ENCODE data around the gene COL12A1.

DNA sequence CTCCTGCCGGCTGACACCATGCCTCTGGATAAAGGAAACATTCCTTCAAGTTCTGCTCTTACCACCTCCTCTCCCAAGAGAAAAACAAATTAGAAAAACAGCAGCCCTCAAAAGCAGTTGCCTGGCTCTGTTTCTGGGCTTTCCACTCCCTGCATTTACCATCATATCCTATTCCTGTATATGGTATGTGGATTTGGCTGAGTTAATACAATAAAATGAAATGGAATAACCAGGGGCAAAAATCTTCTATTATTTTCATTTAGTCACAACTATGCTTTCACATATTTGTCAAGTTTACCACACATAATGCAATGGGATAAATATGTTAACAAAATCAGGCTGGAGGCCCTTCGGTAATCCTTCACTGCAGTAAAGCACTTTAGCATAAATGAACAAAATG, 34.3 kb downstream of the COL12A1 start:
- TF ChIP-seq, protein P1, sequence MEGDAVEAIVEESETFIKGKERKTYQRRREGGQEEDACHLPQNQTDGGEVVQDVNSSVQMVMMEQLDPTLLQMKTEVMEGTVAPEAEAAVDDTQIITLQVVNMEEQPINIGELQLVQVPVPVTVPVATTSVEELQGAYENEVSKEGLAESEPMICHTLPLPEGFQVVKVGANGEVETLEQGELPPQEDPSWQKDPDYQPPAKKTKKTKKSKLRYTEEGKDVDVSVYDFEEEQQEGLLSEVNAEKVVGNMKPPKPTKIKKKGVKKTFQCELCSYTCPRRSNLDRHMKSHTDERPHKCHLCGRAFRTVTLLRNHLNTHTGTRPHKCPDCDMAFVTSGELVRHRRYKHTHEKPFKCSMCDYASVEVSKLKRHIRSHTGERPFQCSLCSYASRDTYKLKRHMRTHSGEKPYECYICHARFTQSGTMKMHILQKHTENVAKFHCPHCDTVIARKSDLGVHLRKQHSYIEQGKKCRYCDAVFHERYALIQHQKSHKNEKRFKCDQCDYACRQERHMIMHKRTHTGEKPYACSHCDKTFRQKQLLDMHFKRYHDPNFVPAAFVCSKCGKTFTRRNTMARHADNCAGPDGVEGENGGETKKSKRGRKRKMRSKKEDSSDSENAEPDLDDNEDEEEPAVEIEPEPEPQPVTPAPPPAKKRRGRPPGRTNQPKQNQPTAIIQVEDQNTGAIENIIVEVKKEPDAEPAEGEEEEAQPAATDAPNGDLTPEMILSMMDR (conservative IDR thresholded peaks at IDR 0.05; ENCODE audit: low read depth in 2 of 2): no peak
- no peak for TF ChIP-seq EZH2 (IDR thresholded peaks at IDR 0.05; ENCODE audit: low read depth, unreplicated experiment)
- no peak for TF ChIP-seq POLR2AphosphoS5 (IDR thresholded peaks at IDR 0.05; ENCODE audit: low read depth)
- TF ChIP-seq JUNB (IDR thresholded peaks at IDR 0.05; ENCODE audit: unreplicated experiment): no peak
- TF ChIP-seq, protein P2, sequence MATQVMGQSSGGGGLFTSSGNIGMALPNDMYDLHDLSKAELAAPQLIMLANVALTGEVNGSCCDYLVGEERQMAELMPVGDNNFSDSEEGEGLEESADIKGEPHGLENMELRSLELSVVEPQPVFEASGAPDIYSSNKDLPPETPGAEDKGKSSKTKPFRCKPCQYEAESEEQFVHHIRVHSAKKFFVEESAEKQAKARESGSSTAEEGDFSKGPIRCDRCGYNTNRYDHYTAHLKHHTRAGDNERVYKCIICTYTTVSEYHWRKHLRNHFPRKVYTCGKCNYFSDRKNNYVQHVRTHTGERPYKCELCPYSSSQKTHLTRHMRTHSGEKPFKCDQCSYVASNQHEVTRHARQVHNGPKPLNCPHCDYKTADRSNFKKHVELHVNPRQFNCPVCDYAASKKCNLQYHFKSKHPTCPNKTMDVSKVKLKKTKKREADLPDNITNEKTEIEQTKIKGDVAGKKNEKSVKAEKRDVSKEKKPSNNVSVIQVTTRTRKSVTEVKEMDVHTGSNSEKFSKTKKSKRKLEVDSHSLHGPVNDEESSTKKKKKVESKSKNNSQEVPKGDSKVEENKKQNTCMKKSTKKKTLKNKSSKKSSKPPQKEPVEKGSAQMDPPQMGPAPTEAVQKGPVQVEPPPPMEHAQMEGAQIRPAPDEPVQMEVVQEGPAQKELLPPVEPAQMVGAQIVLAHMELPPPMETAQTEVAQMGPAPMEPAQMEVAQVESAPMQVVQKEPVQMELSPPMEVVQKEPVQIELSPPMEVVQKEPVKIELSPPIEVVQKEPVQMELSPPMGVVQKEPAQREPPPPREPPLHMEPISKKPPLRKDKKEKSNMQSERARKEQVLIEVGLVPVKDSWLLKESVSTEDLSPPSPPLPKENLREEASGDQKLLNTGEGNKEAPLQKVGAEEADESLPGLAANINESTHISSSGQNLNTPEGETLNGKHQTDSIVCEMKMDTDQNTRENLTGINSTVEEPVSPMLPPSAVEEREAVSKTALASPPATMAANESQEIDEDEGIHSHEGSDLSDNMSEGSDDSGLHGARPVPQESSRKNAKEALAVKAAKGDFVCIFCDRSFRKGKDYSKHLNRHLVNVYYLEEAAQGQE (IDR thresholded peaks at IDR 0.05; ENCODE audit: unreplicated experiment): no peak
- no peak for TF ChIP-seq ZNF114 (CRISPR knock-in tag; IDR thresholded peaks at IDR 0.05)
- no peak for TF ChIP-seq CREB1 (CRISPR knock-in tag; IDR thresholded peaks at IDR 0.05; ENCODE audit: low read depth)
- TF ChIP-seq STAT1 (IDR thresholded peaks at IDR 0.05; ENCODE audit: unreplicated experiment): no peak
- TF ChIP-seq EZH2phosphoT487 (IDR thresholded peaks at IDR 0.05; ENCODE audit: unreplicated experiment): no peak
- TF ChIP-seq ZNF331 (CRISPR knock-in tag; IDR thresholded peaks at IDR 0.05; ENCODE audit: low read depth): no peak
- no peak for TF ChIP-seq ZNF462 (CRISPR knock-in tag; IDR thresholded peaks at IDR 0.05)
- TF ChIP-seq, protein P3, sequence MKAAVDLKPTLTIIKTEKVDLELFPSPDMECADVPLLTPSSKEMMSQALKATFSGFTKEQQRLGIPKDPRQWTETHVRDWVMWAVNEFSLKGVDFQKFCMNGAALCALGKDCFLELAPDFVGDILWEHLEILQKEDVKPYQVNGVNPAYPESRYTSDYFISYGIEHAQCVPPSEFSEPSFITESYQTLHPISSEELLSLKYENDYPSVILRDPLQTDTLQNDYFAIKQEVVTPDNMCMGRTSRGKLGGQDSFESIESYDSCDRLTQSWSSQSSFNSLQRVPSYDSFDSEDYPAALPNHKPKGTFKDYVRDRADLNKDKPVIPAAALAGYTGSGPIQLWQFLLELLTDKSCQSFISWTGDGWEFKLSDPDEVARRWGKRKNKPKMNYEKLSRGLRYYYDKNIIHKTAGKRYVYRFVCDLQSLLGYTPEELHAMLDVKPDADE (IDR thresholded peaks at IDR 0.05): no peak
